ENCODE results near the gene CADM1.
A peak's percentile ranks its signal among the peaks of the same experiment; 100 is the strongest.

The CADM1 gene

GRCh38 chr11:115504276-115505158 is at the start of gene CADM1:
CADM1 (minus strand) TSS chr11:115504415.
- peak; percentile 98 to 99 for DNase-seq

DNA sequence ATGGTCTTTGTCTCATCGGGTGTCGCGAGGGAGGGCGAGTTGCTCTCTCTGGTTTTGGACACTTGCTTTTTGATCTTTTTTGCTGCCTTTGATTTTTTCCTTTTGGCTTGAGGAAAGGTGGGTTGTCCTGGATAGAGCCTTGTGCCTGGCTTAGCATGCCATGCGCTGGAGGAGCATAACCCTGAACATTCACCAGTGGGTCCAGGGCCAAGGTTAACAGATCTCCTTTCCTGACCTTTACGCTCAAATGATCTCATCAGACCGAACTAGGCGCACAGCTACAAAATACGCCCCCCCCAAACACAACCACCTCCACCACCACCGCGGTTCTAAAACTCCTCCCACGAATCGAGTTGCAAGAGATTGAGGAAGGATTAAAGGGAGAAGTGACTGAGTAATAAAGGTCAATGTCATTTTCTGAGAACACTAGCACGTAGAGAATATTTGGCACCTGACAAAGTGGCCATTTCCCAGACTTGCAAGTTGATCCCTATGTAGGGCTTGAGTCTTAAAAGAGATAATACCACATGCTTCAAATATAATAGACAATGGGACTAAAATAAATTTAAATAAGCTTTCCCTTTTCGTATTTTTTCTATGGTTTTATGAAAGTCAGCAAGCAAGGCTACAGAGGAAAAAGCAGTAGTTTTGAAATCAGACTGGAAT is 48.7 kb upstream of the CADM1 start:
- DNase-seq = no peak

GRCh38 chr11:115552151-115552772 is 48.0 kb upstream of the CADM1 start:
- DNase-seq = peak in 1 of 2 experiments; percentile 18

DNA sequence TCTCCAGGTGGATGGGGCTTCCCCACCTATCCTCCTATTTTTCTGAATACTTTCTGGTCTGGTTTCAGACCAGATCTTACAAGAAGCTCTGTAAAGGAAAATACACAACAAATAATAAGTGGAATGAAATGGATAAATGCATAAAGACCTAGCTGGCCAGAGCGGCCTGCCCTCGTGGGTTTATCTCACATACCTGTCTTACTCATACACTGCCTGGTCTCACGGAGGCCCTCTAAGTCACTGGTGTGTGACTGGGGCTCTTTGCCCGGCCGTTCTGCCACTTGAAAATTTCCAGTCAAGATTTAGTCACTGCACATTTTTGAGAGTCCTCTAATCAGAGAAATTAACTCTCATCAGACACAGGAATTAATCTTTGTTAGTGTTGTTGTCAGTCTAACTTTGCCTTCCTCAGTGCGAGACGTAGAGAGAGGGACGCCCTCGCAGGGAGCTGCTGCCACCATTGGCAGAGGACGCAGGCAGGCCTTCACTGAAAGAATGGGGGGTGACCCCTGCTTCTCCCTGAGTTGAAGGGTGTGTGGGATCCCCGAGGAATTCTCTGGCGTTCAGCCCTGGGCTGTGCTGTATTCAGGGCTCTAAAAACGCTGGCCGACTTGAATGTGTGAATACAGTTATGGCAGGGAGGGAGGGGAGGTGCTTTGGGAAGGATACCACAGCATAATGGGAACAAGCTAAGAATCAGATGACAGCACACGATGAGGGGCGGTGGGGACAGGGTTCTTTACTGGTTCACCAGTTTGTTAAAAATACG is 46.3 kb upstream of the CADM1 start:
- DNase-seq = no peak

DNA sequence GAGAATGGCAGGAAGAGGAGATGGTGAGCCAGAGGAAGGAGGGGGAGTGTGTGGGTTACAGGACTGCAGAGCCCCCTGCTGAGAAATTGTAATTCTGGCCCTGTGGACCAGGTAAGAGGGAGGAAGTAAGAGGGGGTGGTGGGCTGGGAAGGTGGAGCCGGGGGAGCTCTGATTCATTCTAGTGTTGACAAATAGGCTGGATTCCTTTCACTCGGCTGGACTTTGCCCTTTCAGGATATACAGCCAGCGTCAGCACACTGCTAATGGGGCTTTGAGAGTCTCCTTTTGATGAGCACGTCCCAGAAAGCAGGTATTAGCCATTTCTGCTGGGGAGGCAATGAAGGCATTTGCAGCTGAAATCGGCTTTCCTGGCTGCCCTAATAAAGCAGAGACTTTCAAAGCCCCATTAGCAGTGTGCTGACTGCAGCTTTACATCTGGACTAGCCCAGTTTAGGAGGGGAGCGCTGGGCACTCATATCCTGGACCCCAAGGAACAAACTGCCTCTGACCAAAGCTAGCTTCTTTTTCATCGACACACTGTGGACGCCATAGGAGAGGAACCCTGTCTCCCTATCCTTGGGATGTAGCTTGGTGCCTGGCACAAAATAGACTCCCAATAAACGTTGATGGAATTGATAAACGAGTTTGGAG is 44.8 kb upstream of the CADM1 start:
- DNase-seq = peak; percentile 61 to 81

DNA sequence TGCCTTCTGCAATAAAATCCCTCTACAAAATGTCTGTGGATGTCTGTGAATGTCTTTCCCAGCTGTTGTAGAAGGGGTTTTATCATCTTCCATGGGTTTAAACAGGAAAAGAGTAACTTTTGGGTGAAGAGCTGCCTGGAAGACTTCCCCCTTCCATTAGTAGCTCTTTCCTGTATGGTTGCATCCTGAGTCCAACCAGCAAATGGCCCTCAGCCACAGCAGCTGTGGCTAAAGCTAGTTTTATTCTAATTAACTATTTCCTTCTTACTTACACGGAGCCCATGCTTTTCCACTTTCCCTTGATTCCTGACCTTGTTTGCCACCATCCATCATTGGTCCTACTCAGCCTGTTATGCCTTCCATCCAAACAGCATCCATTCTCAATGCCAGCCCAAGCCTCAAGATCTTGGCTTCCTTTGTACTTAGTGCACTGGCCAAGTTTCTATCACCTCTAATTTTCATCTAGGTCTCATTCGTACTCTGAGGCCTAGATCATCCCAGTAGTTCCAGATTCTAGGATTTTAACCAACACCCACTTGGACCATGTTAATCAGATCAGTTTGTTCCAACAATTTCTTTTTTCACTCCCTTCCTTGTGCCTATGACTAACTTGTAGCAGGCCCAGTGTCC is 41.5 kb upstream of the CADM1 start:
- DNase-seq = no peak

DNA sequence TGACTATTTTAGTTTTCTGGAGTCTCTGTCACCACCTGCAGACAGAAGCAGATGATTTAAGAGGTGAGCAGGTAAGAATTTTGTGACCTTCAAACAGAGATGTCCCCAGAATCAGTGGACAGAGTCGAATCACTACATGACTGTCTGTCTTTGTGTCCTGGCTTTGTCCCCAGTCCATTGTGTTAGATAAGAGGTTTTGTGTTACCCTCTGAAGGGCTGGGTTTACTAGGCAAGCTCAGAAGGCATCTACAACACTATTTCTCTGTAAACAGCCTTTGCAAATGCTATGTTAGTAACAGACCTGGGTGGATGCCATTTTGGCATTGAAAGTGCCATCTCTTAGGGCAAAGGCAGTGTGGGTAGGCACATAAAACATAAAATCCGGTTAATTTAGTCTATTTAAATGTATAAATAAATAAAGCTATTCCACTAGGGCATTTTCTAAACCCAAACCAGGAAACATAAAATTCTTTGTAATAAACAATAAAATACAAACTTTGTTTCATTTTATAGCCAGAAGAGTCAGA is 40.3 kb upstream of the CADM1 start:
- peak in 1 of 2 experiments; percentile 20 for DNase-seq

DNA sequence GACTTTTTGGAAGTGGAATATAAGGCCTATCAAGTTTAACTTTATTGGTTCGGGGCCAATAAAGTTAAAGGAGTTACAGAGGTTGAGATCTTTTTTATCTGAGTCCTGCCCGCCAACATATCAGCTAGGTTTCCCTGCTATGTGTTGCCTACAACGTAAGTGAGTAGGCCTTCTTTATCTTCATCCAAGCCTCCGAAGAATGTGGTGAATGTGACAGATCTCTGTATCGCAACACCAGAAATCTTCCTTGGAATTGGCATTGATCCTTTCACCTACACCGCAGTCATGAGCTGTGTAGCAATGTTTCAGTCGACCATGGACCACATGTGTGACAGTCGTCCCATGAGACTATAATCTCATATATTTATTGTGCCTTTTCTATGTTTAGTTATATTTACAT is 37.3 kb upstream of the CADM1 start:
- DNase-seq = no peak

DNA sequence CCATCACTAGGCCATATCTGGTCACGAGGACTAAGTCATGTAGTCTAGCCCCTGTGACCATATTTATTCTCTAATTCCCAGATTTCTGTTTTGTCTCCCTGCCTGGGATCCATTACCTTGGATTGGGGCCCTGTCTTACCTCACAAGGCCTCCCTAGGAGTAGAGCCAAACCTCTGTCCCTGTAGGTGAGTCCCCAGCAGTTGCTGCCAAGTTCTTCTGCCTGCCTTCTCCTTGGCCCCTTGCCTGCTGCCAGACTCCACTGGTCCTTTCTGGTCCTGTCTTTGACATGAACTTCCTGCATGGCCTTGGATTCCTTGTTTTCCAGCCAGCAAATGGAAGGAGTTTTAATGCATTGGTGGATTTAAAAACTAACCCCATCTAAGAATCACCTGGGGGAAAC is 35.6 kb upstream of the CADM1 start:
- no peak for DNase-seq

DNA sequence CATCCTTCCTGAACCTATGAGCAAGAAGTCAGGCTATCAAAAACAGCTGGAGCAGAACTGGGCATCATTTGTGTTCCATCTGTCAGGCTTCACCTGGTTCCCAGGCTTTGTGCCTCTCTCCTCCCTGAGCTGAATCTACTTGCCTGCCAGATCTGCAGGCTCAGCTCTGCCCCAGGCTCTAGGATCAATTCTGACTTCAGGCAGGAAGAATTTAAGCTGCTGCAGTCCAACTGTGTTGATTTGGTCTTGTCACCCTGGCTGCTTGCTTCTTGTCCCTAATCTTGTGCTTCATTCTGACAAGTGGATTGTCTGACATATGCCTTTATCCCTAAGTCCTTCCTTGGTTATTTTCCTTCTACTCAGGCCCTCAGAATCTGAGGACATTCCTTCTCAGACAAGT is 31.6 kb upstream of the CADM1 start:
- no peak for DNase-seq

DNA sequence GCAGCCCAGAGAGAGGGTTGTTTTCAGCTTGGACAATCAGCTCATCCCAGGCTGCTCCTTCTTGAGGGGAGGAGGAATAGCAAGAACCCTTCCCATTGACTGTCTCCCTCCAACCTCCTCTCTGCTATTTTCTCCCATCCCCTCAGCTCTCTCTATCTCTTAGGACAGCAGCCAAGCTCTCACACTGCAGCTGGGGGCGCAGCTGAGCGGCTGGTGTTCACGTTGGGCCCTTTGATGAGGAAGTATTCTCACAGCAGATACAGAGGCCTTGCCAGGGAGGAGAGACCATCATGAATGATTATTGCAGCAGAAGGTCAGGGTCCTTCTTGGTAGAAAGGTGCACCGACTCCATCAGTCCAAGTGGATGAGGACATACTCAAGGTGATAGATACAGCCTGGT is 26.5 kb upstream of the CADM1 start:
- no peak for DNase-seq

DNA sequence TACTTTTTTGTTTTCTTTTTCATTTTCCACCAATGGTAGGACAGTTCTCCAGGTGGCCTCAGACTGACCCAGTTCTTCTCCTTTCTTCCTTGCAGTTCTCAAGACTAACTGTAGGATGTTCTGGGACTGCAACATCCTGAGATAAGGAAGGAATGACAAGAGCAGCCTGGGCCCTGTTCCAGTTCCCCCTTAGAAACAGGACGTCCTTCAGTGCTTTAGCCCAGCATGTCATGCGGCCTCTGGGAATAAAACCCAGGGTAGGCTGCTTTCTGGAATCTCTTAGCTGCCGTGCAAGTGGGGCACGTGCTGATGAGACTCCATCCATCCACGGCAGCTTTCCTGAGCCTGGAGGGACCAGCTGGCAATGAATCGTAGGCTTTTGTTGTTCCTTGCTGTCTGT is 24.0 kb upstream of the CADM1 start:
- DNase-seq = no peak

GRCh38 chr11:115527534-115528125 is 23.4 kb upstream of the CADM1 start:
- DNase-seq = peak in 1 of 2 experiments; percentile 16

DNA sequence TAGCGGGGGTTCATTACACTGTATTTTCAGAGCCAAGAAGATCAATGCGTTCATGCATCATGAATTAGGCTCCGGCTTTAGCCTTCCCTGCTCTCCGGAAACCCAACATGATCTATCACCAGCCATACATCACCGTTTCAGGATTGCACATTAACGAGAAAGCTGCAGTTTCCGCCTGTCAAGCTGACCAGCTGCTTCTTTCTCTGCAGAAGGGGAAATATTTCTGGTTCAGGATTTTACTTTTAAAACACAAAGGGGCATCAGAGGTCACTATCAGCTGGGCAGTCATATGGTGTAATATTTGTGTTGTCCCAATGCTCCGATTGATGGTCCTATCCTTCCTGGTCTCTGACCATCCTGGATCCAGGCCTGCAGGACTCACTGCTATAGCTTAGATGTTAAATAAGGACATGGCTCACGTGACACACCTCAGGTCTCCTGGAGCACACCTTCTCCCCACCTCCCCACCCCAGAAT is 21.4 kb upstream of the CADM1 start:
- no peak for DNase-seq

DNA sequence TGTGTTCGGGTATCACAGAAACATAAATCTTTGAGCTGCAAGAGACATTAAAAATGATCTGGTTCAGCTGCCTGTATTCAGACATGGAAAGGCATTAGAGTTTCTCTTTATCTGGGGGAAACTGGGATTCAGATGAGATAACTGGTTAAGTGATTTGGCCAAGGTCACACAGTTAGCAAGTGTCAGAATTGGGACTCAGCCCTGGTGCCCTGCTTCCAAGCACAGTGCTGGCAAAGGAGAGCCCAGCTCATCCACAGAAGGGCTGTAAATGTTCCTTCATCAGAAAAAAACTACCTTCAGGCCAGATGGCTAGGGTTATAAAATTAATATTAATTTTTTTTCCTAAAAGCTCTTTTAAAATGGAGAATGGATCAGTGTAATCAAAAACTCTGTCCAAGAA is 20.4 kb upstream of the CADM1 start:
- DNase-seq = no peak

GRCh38 chr11:115523727-115524399 is 19.6 kb upstream of the CADM1 start:
- DNase-seq = no peak

DNA sequence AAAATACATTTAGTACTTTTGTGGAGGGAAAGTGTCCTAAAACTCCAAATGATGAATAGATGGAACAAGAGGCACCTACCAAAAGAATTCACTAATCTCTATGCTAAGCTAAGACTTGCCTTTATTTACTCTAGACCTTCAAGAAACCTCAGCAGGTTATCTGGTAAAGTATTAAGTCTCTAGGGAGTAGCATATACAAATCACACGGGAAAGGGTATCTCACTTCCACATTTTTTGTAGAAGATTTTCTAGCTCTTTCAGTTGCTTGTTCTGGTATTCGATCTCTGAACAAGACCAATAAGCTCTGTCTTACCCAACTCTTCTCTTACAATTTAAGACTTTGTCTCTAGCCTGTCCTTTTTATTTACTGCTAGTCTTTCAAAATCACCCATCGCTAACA is 18.1 kb upstream of the CADM1 start:
- DNase-seq = no peak

GRCh38 chr11:115521825-115522224 is 17.6 kb upstream of the CADM1 start:
- no peak for DNase-seq

- peak; percentile 65 to 84 for DNase-seq
Measured at GRCh38 chr11:115518983-115519628, 14.9 kb upstream of the CADM1 start.
